ENCODE measurements around the gene GRIN1. TPM values are rescaled to one million over a fixed set of nuclear protein-coding genes. Genes with fewer than 3 reads are reported as not detected.

Gene GRIN1
- total and polyA plus RNA-seq, 4 donors = 16.2 to 207 (median 146) TPM

DNA sequence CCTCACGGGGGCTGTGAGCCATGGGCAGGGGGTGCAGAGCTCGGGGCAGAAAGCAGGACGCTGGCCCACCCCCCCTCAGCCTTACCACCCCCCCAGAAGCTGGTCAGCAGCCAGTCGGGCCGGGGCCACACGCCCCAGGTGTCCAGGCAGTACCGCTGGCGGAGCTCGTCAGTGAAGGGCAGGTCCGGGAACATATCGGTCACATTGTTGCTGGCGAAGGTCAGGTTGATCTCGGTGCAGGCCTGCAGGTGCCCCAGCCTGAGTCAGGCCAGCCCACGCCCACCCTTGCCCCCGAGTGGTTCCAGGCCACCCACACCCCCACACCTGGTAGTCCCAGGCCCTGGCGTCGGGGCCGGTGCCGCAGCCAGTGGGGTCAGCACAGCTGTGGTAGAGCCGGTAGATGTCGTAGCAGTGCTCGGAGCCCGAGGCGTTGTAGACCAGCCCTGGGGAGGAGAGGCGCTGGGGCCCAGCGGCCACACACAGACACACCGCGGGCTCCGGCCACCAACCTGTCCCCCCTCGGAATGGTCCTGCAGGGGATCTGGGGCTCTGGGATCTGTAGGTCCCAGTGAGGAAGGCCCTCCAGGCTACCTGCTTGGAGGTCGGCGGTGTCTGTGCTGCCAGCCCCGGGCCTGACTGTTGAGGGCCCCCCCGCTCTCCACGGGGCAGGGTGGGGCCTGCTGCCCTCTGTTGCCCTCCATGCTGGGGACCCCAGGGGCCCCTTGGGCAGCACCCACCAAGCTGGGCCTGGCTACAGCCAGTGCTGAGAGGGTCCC is 27.0 kb upstream of the GRIN1 start:
- Histone ChIP-seq H3K4me1 (ENCODE audit: control insufficient read depth, insufficient read depth, low read length) (peaks cover 16% of the 10 kb centered on the region), H3K9me3 (ENCODE audit: control insufficient read depth, insufficient read depth, low read length) (no peaks in the 10 kb centered on the region), H3K27ac (ENCODE audit: low read depth, low read length) (no peak overlapping the region), H3K4me3 (ENCODE audit: low read depth, low read length) (no peak overlapping the region), H3K27me3 (ENCODE audit: control insufficient read depth, insufficient read depth, low read length) (peaks cover 12% of the 10 kb centered on the region), H3K36me3 (ENCODE audit: control insufficient read depth, insufficient read depth, low read length) (peaks cover 66% of the 10 kb centered on the region)
- 87% methylated on average over 29 of the region's 35 CpGs for WGBS (ENCODE audit: insufficient coverage)
- no peak for DNase-seq (ENCODE audit: low read depth in 4 of 6, low spot score in 6 of 6)

GRCh38 chr9:137112564-137113384 is 26.2 kb upstream of the GRIN1 start:
- H3K36me3 ChIP-seq (ENCODE audit: control insufficient read depth, insufficient read depth, low read length) = peaks cover 62% of the 10 kb centered on the region
- no peak overlapping the region for H3K4me3 ChIP-seq (ENCODE audit: low read depth, low read length)
- peaks cover 22% of the 10 kb centered on the region for H3K4me1 ChIP-seq (ENCODE audit: control insufficient read depth, insufficient read depth, low read length)
- no peak for DNase-seq (ENCODE audit: low read depth in 4 of 6, low spot score in 6 of 6)
- H3K27ac ChIP-seq (ENCODE audit: low read depth, low read length) = no peak overlapping the region
- no peaks in the 10 kb centered on the region for H3K9me3 ChIP-seq (ENCODE audit: control insufficient read depth, insufficient read depth, low read length)
- WGBS (ENCODE audit: insufficient coverage) = 85% methylated on average over 42 of the region's 42 CpGs
- H3K27me3 ChIP-seq (ENCODE audit: control insufficient read depth, insufficient read depth, low read length) = peaks cover 12% of the 10 kb centered on the region

- no peak overlapping the region for H3K27ac ChIP-seq (ENCODE audit: low read depth, low read length)
- WGBS (ENCODE audit: insufficient coverage) = 9% methylated on average over 48 of the region's 66 CpGs
- DNase-seq (ENCODE audit: low read depth in 4 of 6, low spot score in 6 of 6) = peak in 1 of 6 donors; percentile 15
- no peak overlapping the region for H3K4me3 ChIP-seq (ENCODE audit: low read depth, low read length)
- H3K4me1 ChIP-seq (ENCODE audit: control insufficient read depth, insufficient read depth, low read length) = peaks cover 22% of the 10 kb centered on the region
- H3K9me3 ChIP-seq (ENCODE audit: control insufficient read depth, insufficient read depth, low read length) = no peaks in the 10 kb centered on the region
- H3K36me3 ChIP-seq (ENCODE audit: control insufficient read depth, insufficient read depth, low read length) = peaks cover 54% of the 10 kb centered on the region
- peaks cover 12% of the 10 kb centered on the region for H3K27me3 ChIP-seq (ENCODE audit: control insufficient read depth, insufficient read depth, low read length)
Observed at GRCh38 chr9:137113385-137114159, 25.4 kb upstream of the GRIN1 start.

DNA sequence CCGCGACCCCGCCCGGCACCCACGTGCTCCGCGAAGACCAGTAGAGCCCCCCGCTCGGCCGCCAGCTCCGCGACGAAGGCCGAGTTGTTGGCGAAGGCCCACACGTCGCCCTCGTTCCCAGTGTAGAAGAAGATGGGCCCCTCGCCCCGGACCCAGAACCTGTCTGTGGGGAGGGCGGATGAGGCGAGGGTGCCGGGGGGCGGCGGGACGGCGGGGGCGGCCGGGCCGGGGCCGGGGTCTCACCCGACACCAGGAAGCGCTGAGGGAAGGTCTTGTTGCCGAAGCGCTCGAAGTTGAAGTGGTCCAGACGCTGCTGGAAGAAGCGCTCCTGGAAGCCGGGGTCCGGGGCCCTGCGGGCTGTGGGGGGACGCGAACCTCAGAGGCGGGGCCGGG is 24.7 kb upstream of the GRIN1 start:
- Histone ChIP-seq H3K4me3 (ENCODE audit: low read depth, low read length) (peak overlapping the region; percentile 18), H3K27ac (ENCODE audit: low read depth, low read length) (no peak overlapping the region), H3K9me3 (ENCODE audit: control insufficient read depth, insufficient read depth, low read length) (no peaks in the 10 kb centered on the region), H3K4me1 (ENCODE audit: control insufficient read depth, insufficient read depth, low read length) (peaks cover 22% of the 10 kb centered on the region), H3K27me3 (ENCODE audit: control insufficient read depth, insufficient read depth, low read length) (peaks cover 12% of the 10 kb centered on the region), H3K36me3 (ENCODE audit: control insufficient read depth, insufficient read depth, low read length) (peaks cover 47% of the 10 kb centered on the region)
- 0% methylated on average over 37 of the region's 45 CpGs for WGBS (ENCODE audit: insufficient coverage)
- DNase-seq (ENCODE audit: low read depth in 4 of 6, low spot score in 6 of 6) = no peak

GRCh38 chr9:137114613-137115393 is 24.2 kb upstream of the GRIN1 start, which contains the start of gene DPP7:
Gene DPP7, minus strand, starts transcription at chr9:137114733. Its CDS starts 20 bp downstream, at chr9:137114713.
- Histone ChIP-seq H3K4me1 (ENCODE audit: control insufficient read depth, insufficient read depth, low read length) (peaks cover 22% of the 10 kb centered on the region), H3K36me3 (ENCODE audit: control insufficient read depth, insufficient read depth, low read length) (peaks cover 41% of the 10 kb centered on the region), H3K9me3 (ENCODE audit: control insufficient read depth, insufficient read depth, low read length) (no peaks in the 10 kb centered on the region), H3K27me3 (ENCODE audit: control insufficient read depth, insufficient read depth, low read length) (peaks cover 12% of the 10 kb centered on the region), H3K27ac (ENCODE audit: low read depth, low read length) (no peak within 1 kb of the TSS), H3K4me3 (ENCODE audit: low read depth, low read length) (peak within 1 kb of the TSS; percentile 18)
- 4% methylated on average over 70 of the region's 70 CpGs for WGBS (ENCODE audit: insufficient coverage)
- peak in 2 of 6 donors; percentile 62 to 78 for DNase-seq (ENCODE audit: low read depth in 4 of 6, low spot score in 6 of 6)

DNA sequence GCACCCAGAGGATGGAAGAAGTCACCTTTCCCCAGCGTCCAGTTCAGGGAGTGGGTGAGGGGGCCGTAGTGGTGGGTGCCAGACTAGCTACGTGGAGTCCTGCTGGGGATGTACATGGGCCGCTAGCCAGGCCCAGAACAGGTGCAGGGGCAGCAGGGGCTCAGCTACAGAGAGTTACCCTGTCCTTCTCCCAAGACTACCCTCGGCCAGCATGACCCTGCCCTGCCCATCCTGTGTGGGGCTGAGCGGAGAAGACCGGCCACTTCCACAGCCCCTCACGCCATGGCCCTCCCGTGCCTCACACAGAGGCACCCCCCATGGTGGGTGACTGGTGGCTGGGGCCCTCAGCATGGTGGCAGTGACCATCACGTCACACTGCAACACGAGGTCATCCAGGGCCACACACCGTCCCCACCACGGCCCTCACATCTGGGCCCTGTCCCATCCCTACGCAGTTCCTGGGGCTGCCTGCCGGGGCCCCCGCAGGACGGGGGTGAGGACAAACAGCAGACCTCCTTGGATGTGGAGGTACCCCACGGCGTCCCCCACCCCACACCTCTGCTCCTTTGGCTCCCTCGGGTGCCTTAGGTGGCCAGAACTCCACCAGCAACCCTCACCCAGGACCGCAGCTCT is 23.4 kb upstream of the GRIN1 start:
- Histone ChIP-seq H3K4me1 (ENCODE audit: control insufficient read depth, insufficient read depth, low read length) (peaks cover 22% of the 10 kb centered on the region), H3K36me3 (ENCODE audit: control insufficient read depth, insufficient read depth, low read length) (peaks cover 34% of the 10 kb centered on the region), H3K27me3 (ENCODE audit: control insufficient read depth, insufficient read depth, low read length) (peaks cover 12% of the 10 kb centered on the region), H3K9me3 (ENCODE audit: control insufficient read depth, insufficient read depth, low read length) (no peaks in the 10 kb centered on the region), H3K4me3 (ENCODE audit: low read depth, low read length) (no peak overlapping the region), H3K27ac (ENCODE audit: low read depth, low read length) (no peak overlapping the region)
- WGBS (ENCODE audit: insufficient coverage) = 68% methylated on average over 19 of the region's 21 CpGs
- no peak for DNase-seq (ENCODE audit: low read depth in 4 of 6, low spot score in 6 of 6)

DNA sequence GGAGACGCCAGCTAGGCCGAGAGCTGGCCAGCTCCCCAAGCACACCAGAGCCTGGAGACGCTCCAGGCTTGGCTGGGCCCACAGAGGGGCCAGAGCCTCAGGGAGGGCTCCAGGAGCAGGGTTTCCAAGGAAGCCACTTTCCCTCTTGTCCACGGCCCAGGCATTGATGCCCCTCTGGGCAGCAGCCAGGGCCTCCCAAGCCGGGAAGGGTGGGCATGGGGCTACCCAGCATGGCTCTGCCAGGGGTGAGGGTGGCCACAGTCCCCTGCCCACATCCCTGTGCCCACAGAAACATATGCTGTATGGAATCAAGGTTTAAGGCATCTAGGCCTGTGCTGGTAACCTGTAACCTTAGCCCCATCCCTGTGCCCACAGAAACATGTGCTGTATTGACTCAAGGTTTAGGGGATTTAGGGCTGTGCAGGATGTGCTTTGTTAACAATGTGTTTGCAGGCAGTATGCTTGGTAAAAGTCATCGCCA is 22.9 kb upstream of the GRIN1 start:
- no peak overlapping the region for H3K27ac ChIP-seq (ENCODE audit: low read depth, low read length)
- DNase-seq (ENCODE audit: low read depth in 4 of 6, low spot score in 6 of 6) = peak in 2 of 6 donors; percentile 32 to 76
- WGBS (ENCODE audit: insufficient coverage) = 28% methylated on average over 5 of the region's 6 CpGs
- H3K27me3 ChIP-seq (ENCODE audit: control insufficient read depth, insufficient read depth, low read length) = peaks cover 12% of the 10 kb centered on the region
- peaks cover 22% of the 10 kb centered on the region for H3K4me1 ChIP-seq (ENCODE audit: control insufficient read depth, insufficient read depth, low read length)
- no peak overlapping the region for H3K4me3 ChIP-seq (ENCODE audit: low read depth, low read length)
- peaks cover 29% of the 10 kb centered on the region for H3K36me3 ChIP-seq (ENCODE audit: control insufficient read depth, insufficient read depth, low read length)
- H3K9me3 ChIP-seq (ENCODE audit: control insufficient read depth, insufficient read depth, low read length) = no peaks in the 10 kb centered on the region

GRCh38 chr9:137116728-137117127 is 22.2 kb upstream of the GRIN1 start:
- H3K27me3 ChIP-seq (ENCODE audit: control insufficient read depth, insufficient read depth, low read length) = peaks cover 12% of the 10 kb centered on the region
- peaks cover 22% of the 10 kb centered on the region for H3K36me3 ChIP-seq (ENCODE audit: control insufficient read depth, insufficient read depth, low read length)
- no peak for DNase-seq (ENCODE audit: low read depth in 4 of 6, low spot score in 6 of 6)
- H3K27ac ChIP-seq (ENCODE audit: low read depth, low read length) = no peak overlapping the region
- H3K4me1 ChIP-seq (ENCODE audit: control insufficient read depth, insufficient read depth, low read length) = peaks cover 22% of the 10 kb centered on the region
- no peak overlapping the region for H3K4me3 ChIP-seq (ENCODE audit: low read depth, low read length)
- no peaks in the 10 kb centered on the region for H3K9me3 ChIP-seq (ENCODE audit: control insufficient read depth, insufficient read depth, low read length)
- 76% methylated on average over 14 of the region's 17 CpGs for WGBS (ENCODE audit: insufficient coverage)
